Activated CD8-positive, alpha-beta T cell treated with anti-CD3 and anti-CD28 coated beads, Interleukin-2, amount 10 ng/mL, durations not matched to agents 7 days and 5 days (primary cell): ENCODE results near the gene UBE2Q2. TPM values are rescaled to one million over a fixed set of nuclear protein-coding genes. Genes with fewer than 3 reads are reported as not detected.
"Not testable (repeated sequence)": the region's sequence is repeated elsewhere in the genome, so short reads cannot be mapped to it uniquely, and the experiment has no call there.

Experiments
- ATAC-seq: fragments of 150-1000 bp; cut with Tn5 transposase; one replicate; pipeline ENCODE4 v1.10.0; 2021; ENCODE audit warnings: moderate library complexity
- CTCF ChIA-PET: fragments of 350-600 bp; sonication (Branson Sonifier 250); formaldehyde crosslinking; loops from one replicate; lab custom pipeline; 2021; ENCODE audit warnings: antibody characterized with exemption; lab: Charles Lee
- POLR2A ChIA-PET: fragments of 350-600 bp; sonication (Branson Sonifier 250); formaldehyde crosslinking; loops from one replicate; lab custom pipeline; 2021; ENCODE audit warnings: antibody characterized with exemption; lab: Charles Lee
- DNase-seq: peaks from one replicate; pipeline ENCODE4 v3.0.0-alpha.2; 2020
- H3K27ac Mint-ChIP-seq: one replicate; pipeline ENCODE4 v1.8.0; 2021; ENCODE audit warnings: mild to moderate bottlenecking, mixed read lengths
- H3K27me3 Mint-ChIP-seq: one replicate; pipeline ENCODE4 v1.8.0; 2021; ENCODE audit warnings: low read depth, mixed read lengths
- H3K36me3 Mint-ChIP-seq: one replicate; pipeline ENCODE4 v1.8.0; 2021; ENCODE audit warnings: low read depth, mixed read lengths
- H3K4me1 Mint-ChIP-seq: one replicate; pipeline ENCODE4 v1.8.0; 2021; ENCODE audit warnings: low read depth, mixed read lengths
- H3K4me3 Mint-ChIP-seq: one replicate; pipeline ENCODE4 v1.8.0; 2021; ENCODE audit warnings: mild to moderate bottlenecking, mixed read lengths
- H3K9me3 Mint-ChIP-seq: one replicate; pipeline ENCODE4 v1.8.0; 2022; ENCODE audit warnings: mixed read lengths; ENCODE audit not compliant: insufficient read depth
- total RNA-seq, 2 experiments: library from RNA; stranded (reverse); gene quantifications; one replicate each; pipeline ENCODE4 v1.2.3, GENCODE V29; 2021

Gene UBE2Q2
- total RNA-seq, 2 experiments from 2014 or later = 27.9 to 28.2 TPM

DNA sequence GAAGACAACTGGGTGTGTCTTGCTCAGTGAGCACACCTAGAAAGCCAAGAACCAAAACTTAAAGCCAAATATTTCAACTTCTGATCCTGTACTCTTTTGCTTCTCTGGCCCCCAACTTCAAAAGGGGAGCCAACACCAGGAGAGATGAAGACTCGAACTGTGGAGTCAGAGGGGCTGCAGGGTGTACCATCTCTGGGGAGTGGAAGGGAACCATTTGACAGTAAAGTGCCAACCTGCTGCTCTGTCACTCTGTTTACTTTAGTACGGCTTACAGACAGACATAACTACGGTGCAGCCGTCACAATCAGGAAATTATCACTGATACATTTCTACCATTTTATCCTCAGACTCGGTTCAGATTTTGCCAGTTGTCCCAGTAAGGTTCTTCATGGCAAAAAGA is 62.0 kb downstream of the UBE2Q2 start:
- POLR2A ChIA-PET = no interaction called here
- peaks cover 56% of the 10 kb centered on the region for H3K4me1 Mint-ChIP-seq

DNA sequence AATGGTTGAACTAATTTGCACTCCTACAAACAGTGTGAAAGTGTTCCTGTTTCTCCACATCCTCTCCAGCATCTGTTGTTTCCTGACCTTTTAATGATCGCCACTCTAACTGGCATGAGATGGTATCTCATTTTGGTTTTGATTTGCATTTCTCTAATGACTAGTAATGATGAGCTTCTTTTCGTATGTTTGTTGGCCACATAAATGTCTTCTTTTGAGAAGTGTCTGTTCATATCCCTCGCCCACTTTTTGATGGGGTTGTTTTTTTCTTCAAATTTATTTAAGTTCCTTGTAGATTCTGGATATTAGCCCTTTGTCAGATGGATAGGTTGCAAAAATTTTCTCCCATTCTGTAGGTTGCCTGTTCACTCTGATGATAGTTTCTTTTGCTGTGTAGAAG is 67.1 kb downstream of the UBE2Q2 start:
- H3K4me3 Mint-ChIP-seq, H3K9me3 Mint-ChIP-seq, ATAC-seq, POLR2A ChIA-PET, H3K27me3 Mint-ChIP-seq, H3K27ac Mint-ChIP-seq, DNase-seq: not testable (repeated sequence)
- CTCF ChIA-PET = interaction anchor here (0.9 kb wide), 1 partner anchor 108 kb away, joined by 3 read pairs; no protein-coding TSS in a partner anchor
- H3K36me3 Mint-ChIP-seq = peaks cover 73% of the 10 kb centered on the region
- H3K4me1 Mint-ChIP-seq = peaks cover 32% of the 10 kb centered on the region

More for the DNA sequence above, 62.0 kb downstream of the UBE2Q2 start:
- no peaks in the 10 kb centered on the region for H3K27me3 Mint-ChIP-seq
- DNase-seq (no peak), ATAC-seq (no peak)
- no peaks in the 10 kb centered on the region for H3K9me3 Mint-ChIP-seq
- CTCF ChIA-PET = no interaction called here
- H3K27ac Mint-ChIP-seq = peak overlapping the region; percentile 12
- H3K36me3 Mint-ChIP-seq = peaks cover 49% of the 10 kb centered on the region
- H3K4me3 Mint-ChIP-seq = peak overlapping the region; percentile 99

GRCh38 chr15:75916978-75917377 is 73.7 kb downstream of the UBE2Q2 start:
- peaks cover 58% of the 10 kb centered on the region for H3K36me3 Mint-ChIP-seq
- no peaks in the 10 kb centered on the region for H3K27me3 Mint-ChIP-seq
- no peak overlapping the region for H3K4me3 Mint-ChIP-seq
- CTCF ChIA-PET = no interaction called here
- no peaks in the 10 kb centered on the region for H3K9me3 Mint-ChIP-seq
- H3K4me1 Mint-ChIP-seq = peaks cover 14% of the 10 kb centered on the region
- DNase-seq (no peak), ATAC-seq (no peak)
- H3K27ac Mint-ChIP-seq = no peak overlapping the region
- POLR2A ChIA-PET = no interaction called here

- Mint-ChIP-seq H3K9me3 (no peaks in the 10 kb centered on the region), H3K27ac (no peak overlapping the region), H3K4me1 (peaks cover 25% of the 10 kb centered on the region), H3K27me3 (no peaks in the 10 kb centered on the region), H3K36me3 (peaks cover 56% of the 10 kb centered on the region), H3K4me3 (no peak overlapping the region)
- CTCF ChIA-PET = interaction anchor here (1.2 kb wide), 1 partner anchor 116 kb away, joined by 3 read pairs; no protein-coding TSS in a partner anchor
- POLR2A ChIA-PET = interaction anchor here (0.6 kb wide), 1 partner anchor 543 kb away, joined by 9 read pairs; no protein-coding TSS in a partner anchor
- ATAC-seq (no peak), DNase-seq (no peak)
Observed at GRCh38 chr15:75918135-75918534, 74.9 kb downstream of the UBE2Q2 start.

DNA sequence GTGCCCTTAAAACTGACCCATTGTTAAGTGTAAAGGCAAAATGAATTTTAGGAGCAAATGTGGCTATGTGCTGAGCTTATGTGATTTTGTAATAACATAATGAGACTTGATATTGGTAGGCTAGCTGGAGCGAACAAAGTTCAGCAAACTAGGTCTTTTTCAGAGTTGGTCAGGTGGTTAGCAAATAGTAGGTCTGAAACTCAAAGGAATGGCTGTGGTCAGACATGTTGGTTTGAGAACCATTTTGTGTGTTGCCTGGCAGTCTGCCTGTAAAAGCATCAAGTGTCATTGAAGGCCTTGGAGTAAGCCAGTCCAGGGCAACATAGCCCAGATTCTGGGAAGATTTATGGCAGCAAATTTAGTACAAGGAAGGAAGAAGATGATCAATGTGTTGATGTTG is 76.8 kb downstream of the UBE2Q2 start:
- Mint-ChIP-seq H3K4me1 (peaks cover 40% of the 10 kb centered on the region), H3K27ac (no peak overlapping the region), H3K36me3 (peaks cover 54% of the 10 kb centered on the region), H3K9me3 (no peaks in the 10 kb centered on the region), H3K27me3 (no peaks in the 10 kb centered on the region), H3K4me3 (no peak overlapping the region)
- no peak for ATAC-seq
- no peak for DNase-seq
- ChIA-PET CTCF (interaction anchor here (1.1 to 3.0 kb wide), 5 partner anchors 9 to 219 kb away, joined by 3 to 8 read pairs (median 4); partner anchors contain the start of gene UBE2Q2), POLR2A (interaction anchor here (1.5 kb wide), 1 partner anchor 16 kb away, joined by 3 read pairs; no protein-coding TSS in a partner anchor)

- DNase-seq (peak; percentile 36), ATAC-seq (peak; percentile 27)
- ChIA-PET POLR2A (no interaction called here), CTCF (interaction anchor here (0.6 to 3.0 kb wide), 11 partner anchors 11 to 379 kb away, joined by 3 to 18 read pairs (median 3); no protein-coding TSS in a partner anchor)
- H3K4me1 Mint-ChIP-seq = peaks cover 53% of the 10 kb centered on the region
- no peak overlapping the region for H3K4me3 Mint-ChIP-seq
- no peaks in the 10 kb centered on the region for H3K27me3 Mint-ChIP-seq
- H3K27ac Mint-ChIP-seq = no peak overlapping the region
- peaks cover 64% of the 10 kb centered on the region for H3K36me3 Mint-ChIP-seq
- H3K9me3 Mint-ChIP-seq = no peaks in the 10 kb centered on the region
Observed at GRCh38 chr15:75921732-75922703, 78.8 kb downstream of the UBE2Q2 start.

DNA sequence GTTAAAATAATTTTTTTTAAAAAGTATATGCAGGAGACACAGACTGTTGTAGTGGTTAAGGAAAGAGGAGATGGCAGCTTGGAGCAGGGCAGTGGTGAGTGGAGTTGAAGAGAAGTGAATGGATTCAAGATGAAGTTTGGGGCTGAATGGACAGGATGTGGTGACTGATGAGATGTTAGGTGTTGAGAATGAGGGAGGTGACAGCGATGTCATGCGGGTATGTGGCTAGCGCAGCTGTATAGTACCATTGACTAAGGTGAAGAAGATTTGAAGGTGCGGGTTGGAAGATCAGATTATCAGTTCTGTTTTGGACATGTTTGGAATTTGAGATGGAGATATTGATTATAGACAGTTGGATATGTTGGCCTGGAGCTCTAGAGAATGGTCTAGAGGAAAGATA is 80.5 kb downstream of the UBE2Q2 start:
- ChIA-PET POLR2A (interaction anchor here (1.1 kb wide), 1 partner anchor 20 kb away, joined by 6 read pairs; the partner anchor contains the start of gene FBXO22), CTCF (interaction anchor here (0.7 to 1.3 kb wide), 4 partner anchors 8 to 108 kb away, joined by 3 read pairs; no protein-coding TSS in a partner anchor)
- peak; percentile 40 for ATAC-seq
- Mint-ChIP-seq H3K36me3 (peaks cover 52% of the 10 kb centered on the region), H3K27ac (peak overlapping the region; percentile 1), H3K4me3 (no peak overlapping the region), H3K9me3 (no peaks in the 10 kb centered on the region), H3K4me1 (peaks cover 64% of the 10 kb centered on the region), H3K27me3 (no peaks in the 10 kb centered on the region)
- peak; percentile 48 for DNase-seq

GRCh38 chr15:75924576-75924975 is 81.3 kb downstream of the UBE2Q2 start:
- ChIA-PET POLR2A (no interaction called here), CTCF (no interaction called here)
- DNase-seq = no peak
- Mint-ChIP-seq H3K9me3 (no peaks in the 10 kb centered on the region), H3K4me1 (peaks cover 65% of the 10 kb centered on the region), H3K36me3 (peaks cover 48% of the 10 kb centered on the region), H3K27ac (no peak overlapping the region), H3K4me3 (no peak overlapping the region), H3K27me3 (no peaks in the 10 kb centered on the region)
- ATAC-seq = no peak

DNA sequence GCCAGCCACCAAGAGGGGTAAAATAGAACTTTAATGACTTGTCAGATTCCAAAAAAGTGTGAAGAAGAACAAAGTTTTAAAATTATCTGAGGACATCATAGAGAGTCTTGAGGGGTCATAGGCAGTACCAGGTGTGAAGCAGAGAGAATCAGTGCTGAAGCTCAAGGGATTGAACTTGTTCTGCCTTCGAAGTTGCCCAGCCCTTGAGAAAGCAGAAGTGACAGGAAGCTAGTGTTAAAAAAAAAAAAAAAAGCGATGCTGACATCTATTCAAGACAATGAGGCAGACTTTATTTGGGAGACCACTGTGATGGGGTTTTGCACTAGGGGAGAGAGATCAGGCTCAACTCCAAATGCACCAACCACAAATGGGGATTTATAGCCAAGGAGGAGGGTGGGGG is 82.2 kb downstream of the UBE2Q2 start:
- DNase-seq = no peak
- H3K4me3 Mint-ChIP-seq = no peak overlapping the region
- H3K9me3 Mint-ChIP-seq = no peaks in the 10 kb centered on the region
- H3K36me3 Mint-ChIP-seq = peaks cover 46% of the 10 kb centered on the region
- peaks cover 66% of the 10 kb centered on the region for H3K4me1 Mint-ChIP-seq
- ChIA-PET POLR2A (no interaction called here), CTCF (interaction anchor here (0.9 kb wide), 2 partner anchors 25 to 197 kb away, joined by 3 to 4 read pairs; no protein-coding TSS in a partner anchor)
- H3K27me3 Mint-ChIP-seq = no peaks in the 10 kb centered on the region
- H3K27ac Mint-ChIP-seq = no peak overlapping the region
- no peak for ATAC-seq

- no peak for ATAC-seq
- H3K4me3 Mint-ChIP-seq = no peak overlapping the region
- H3K27ac Mint-ChIP-seq = no peak overlapping the region
- H3K27me3 Mint-ChIP-seq = no peaks in the 10 kb centered on the region
- H3K9me3 Mint-ChIP-seq = no peaks in the 10 kb centered on the region
- H3K4me1 Mint-ChIP-seq = peaks cover 72% of the 10 kb centered on the region
- ChIA-PET CTCF (interaction anchor here (0.6 kb wide), 1 partner anchor 106 kb away, joined by 3 read pairs; no protein-coding TSS in a partner anchor), POLR2A (no interaction called here)
- no peak for DNase-seq
- peaks cover 52% of the 10 kb centered on the region for H3K36me3 Mint-ChIP-seq
Observed at GRCh38 chr15:75926931-75927330, 83.7 kb downstream of the UBE2Q2 start.

DNA sequence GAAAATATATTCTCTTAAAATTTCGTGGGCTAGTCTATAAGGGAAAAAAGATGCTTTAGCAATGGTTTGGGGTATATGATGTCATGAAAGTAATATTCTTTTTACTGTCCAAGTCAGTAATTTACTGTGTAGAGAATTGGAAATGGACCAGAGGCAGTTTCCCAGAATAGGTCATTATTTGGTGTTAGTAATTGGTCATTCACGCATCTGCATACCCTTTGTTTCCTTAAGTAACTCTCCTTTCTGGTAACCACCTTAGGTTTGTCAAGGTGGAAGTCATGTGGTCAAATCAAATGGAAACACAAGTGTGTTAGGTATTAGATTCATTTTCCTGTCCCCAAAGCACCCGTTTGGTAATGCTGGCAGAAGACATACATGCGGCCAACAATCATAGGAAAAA is 84.4 kb downstream of the UBE2Q2 start:
- H3K4me1 Mint-ChIP-seq = peaks cover 66% of the 10 kb centered on the region
- H3K4me3 Mint-ChIP-seq = no peak overlapping the region
- peaks cover 49% of the 10 kb centered on the region for H3K36me3 Mint-ChIP-seq
- ChIA-PET POLR2A (no interaction called here), CTCF (interaction anchor here (1.9 kb wide), 1 partner anchor 129 kb away, joined by 5 read pairs; no protein-coding TSS in a partner anchor)
- H3K9me3 Mint-ChIP-seq = no peaks in the 10 kb centered on the region
- no peak for DNase-seq
- no peaks in the 10 kb centered on the region for H3K27me3 Mint-ChIP-seq
- ATAC-seq = no peak
- no peak overlapping the region for H3K27ac Mint-ChIP-seq
